DOHH2 (cell line): ENCODE results near the gene INPP4B.

Source experiments
- H3F3A ChIP-seq: fragments of 200-600 bp; sonication (generic), shearing (Covaris generic); 2 replicates; pipeline ENCODE4 v1.6.0; 2016; ENCODE audit warnings: antibody characterized with exemption, mild to moderate bottlenecking; ENCODE audit not compliant: control insufficient read depth, insufficient read depth
- H3K27ac ChIP-seq: fragments of 200-600 bp; sonication (generic); 2 replicates; pipeline ENCODE4 v1.5.1; 2014; ENCODE audit warnings: low read depth, mild to moderate bottlenecking, low read length, moderate library complexity
- H3K27me3 ChIP-seq: fragments of 200-600 bp; sonication (generic); 2 replicates; pipeline ENCODE4 v1.6.1; 2014; ENCODE audit warnings: mild to moderate bottlenecking, low read length, mixed read lengths; ENCODE audit not compliant: control insufficient read depth
- H3K36me3 ChIP-seq: fragments of 200-600 bp; sonication (generic); 2 replicates; pipeline ENCODE4 v1.6.1; 2014; ENCODE audit warnings: mild to moderate bottlenecking, low read length, moderate library complexity, mixed read lengths; ENCODE audit not compliant: control insufficient read depth
- H3K4me1 ChIP-seq: fragments of 200-600 bp; sonication (generic); 2 replicates; pipeline ENCODE4 v1.6.1; 2014; ENCODE audit warnings: mild to moderate bottlenecking, low read length, mixed read lengths; ENCODE audit not compliant: control insufficient read depth
- H3K4me2 ChIP-seq: fragments of 200-600 bp; sonication (generic); 2 replicates; pipeline ENCODE4 v1.6.0; 2014; ENCODE audit warnings: mild to moderate bottlenecking, low read length, moderate library complexity
- H3K4me3 ChIP-seq: fragments of 200-600 bp; sonication (generic); 2 replicates; pipeline ENCODE4 v1.5.1; 2014; ENCODE audit warnings: mild to moderate bottlenecking, low read length, mixed read lengths
- H3K79me2 ChIP-seq: fragments of 200-600 bp; sonication (generic); 2 replicates; pipeline ENCODE4 v1.6.1; 2014; ENCODE audit warnings: mild to moderate bottlenecking, low read length, mixed read lengths; ENCODE audit not compliant: control insufficient read depth
- H3K9me2 ChIP-seq: fragments of 200-600 bp; sonication (generic); replicated peaks from 2 replicates; pipeline ENCODE4 v1.6.1; 2014; ENCODE audit warnings: mild to moderate bottlenecking, low read length, mixed read lengths; ENCODE audit not compliant: control insufficient read depth
- H3K9me3 ChIP-seq: fragments of 200-600 bp; sonication (generic); 2 replicates; pipeline ENCODE4 v1.6.1; 2014; ENCODE audit warnings: antibody characterized with exemption, low read length, mixed read lengths; ENCODE audit not compliant: control insufficient read depth, insufficient read depth
- H4K20me1 ChIP-seq: fragments of 200-600 bp; sonication (generic); 2 replicates; pipeline ENCODE4 v1.6.0; 2014; ENCODE audit warnings: low read depth, mild to moderate bottlenecking, antibody characterized with exemption, low read length, moderate library complexity; ENCODE audit not compliant: control insufficient read depth, insufficient read depth
- CTCF ChIP-seq: fragments of 200-600 bp; sonication (generic); IDR thresholded peaks from one replicate; pipeline ENCODE4 v1.5.1; 2014; ENCODE audit warnings: antibody characterized with exemption, mild to moderate bottlenecking, low read depth, low read length; ENCODE audit not compliant: poor library complexity, severe bottlenecking
- EZH2phosphoT487 ChIP-seq: fragments of 200-600 bp; sonication (generic); IDR thresholded peaks from 2 replicates; pipeline ENCODE4 v1.6.1; 2017; ENCODE audit warnings: borderline replicate concordance, mild to moderate bottlenecking, antibody characterized with exemption, low read length, moderate library complexity, mixed read lengths

The INPP4B gene

DNA sequence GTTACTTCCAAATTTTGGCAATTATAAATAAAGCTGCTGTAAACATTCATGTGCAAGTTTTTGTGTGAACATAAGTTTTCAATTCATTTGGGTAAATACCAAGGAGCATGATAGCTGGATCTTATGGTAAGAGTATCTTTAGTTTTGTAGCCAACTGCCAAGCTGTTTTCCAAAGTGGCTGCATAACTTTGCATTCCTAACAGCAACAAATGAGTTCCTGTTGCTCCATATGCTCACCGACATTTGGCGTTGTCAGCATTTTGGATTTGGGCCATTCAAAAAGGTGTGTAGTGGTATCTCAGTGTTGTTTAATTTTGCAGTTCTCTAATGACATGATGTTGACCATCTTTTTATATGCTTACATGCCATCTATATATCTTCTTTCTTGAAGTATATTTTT lies 208.5 kb downstream of the INPP4B start:
- no peaks in the 10 kb centered on the region for H3F3A ChIP-seq
- no peaks in the 10 kb centered on the region for H3K36me3 ChIP-seq
- no peak overlapping the region for H3K4me3 ChIP-seq
- H3K9me3 ChIP-seq, result no peaks in the 10 kb centered on the region
- H3K79me2 ChIP-seq, result no peaks in the 10 kb centered on the region
- no peak overlapping the region for H3K27ac ChIP-seq
- H3K4me2 ChIP-seq, result no peak overlapping the region
- no peaks in the 10 kb centered on the region for H3K4me1 ChIP-seq
- no peaks in the 10 kb centered on the region for H3K27me3 ChIP-seq
- H3K9me2 ChIP-seq, result no peaks in the 10 kb centered on the region
- no peaks in the 10 kb centered on the region for H4K20me1 ChIP-seq
- no peak for TF ChIP-seq CTCF
- TF ChIP-seq EZH2phosphoT487, result no peak

DNA sequence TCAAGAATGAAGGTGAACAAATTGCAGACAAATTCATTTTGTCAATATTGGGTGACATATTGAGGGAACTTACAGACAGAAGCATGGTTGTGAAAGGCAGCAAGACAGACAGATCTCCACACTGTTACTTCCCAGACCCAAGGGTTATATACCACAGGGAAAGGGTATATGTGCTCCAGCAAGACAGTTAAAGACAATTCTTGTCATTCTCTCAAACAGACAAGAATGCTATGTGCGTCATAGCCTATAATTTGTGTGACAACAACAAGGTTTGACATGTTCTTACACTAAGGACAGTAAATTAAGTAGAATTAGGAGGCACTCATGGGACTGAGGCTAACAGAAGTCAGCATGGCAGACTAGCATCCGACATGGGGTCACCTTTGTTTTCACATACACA lies 214.3 kb downstream of the INPP4B start:
- H3K4me1 ChIP-seq, result no peaks in the 10 kb centered on the region
- no peaks in the 10 kb centered on the region for H4K20me1 ChIP-seq
- no peaks in the 10 kb centered on the region for H3K9me2 ChIP-seq
- H3K4me2 ChIP-seq, result no peak overlapping the region
- H3K27ac ChIP-seq, result no peak overlapping the region
- no peaks in the 10 kb centered on the region for H3K9me3 ChIP-seq
- no peaks in the 10 kb centered on the region for H3F3A ChIP-seq
- H3K4me3 ChIP-seq, result no peak overlapping the region
- TF ChIP-seq CTCF (no peak), EZH2phosphoT487 (no peak)
- no peaks in the 10 kb centered on the region for H3K36me3 ChIP-seq
- no peaks in the 10 kb centered on the region for H3K79me2 ChIP-seq
- no peaks in the 10 kb centered on the region for H3K27me3 ChIP-seq

DNA sequence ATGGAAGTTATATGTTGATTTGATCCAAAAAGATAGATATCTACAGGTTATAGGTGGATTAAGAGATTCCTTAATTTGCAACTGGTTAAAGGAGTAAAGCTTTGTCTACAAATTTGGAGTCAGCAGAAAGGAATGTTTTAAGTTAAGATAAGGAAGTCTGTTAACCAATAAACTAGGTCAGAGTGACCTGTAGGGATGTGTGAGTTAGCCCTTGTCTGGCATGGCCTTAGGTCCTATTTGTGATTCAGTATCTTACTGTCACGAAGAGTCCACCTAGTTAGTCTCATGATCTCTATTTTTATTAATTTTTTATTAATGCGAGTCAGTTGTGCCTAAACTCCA lies 230.8 kb downstream of the INPP4B start:
- no peak overlapping the region for H3K27ac ChIP-seq
- H4K20me1 ChIP-seq, result no peaks in the 10 kb centered on the region
- H3K36me3 ChIP-seq, result no peaks in the 10 kb centered on the region
- no peaks in the 10 kb centered on the region for H3K4me1 ChIP-seq
- H3K9me3 ChIP-seq, result no peaks in the 10 kb centered on the region
- H3K27me3 ChIP-seq, result no peaks in the 10 kb centered on the region
- no peak overlapping the region for H3K4me3 ChIP-seq
- TF ChIP-seq CTCF (no peak), EZH2phosphoT487 (no peak)
- no peaks in the 10 kb centered on the region for H3K9me2 ChIP-seq
- no peaks in the 10 kb centered on the region for H3K79me2 ChIP-seq
- no peaks in the 10 kb centered on the region for H3F3A ChIP-seq
- H3K4me2 ChIP-seq, result no peak overlapping the region

DNA sequence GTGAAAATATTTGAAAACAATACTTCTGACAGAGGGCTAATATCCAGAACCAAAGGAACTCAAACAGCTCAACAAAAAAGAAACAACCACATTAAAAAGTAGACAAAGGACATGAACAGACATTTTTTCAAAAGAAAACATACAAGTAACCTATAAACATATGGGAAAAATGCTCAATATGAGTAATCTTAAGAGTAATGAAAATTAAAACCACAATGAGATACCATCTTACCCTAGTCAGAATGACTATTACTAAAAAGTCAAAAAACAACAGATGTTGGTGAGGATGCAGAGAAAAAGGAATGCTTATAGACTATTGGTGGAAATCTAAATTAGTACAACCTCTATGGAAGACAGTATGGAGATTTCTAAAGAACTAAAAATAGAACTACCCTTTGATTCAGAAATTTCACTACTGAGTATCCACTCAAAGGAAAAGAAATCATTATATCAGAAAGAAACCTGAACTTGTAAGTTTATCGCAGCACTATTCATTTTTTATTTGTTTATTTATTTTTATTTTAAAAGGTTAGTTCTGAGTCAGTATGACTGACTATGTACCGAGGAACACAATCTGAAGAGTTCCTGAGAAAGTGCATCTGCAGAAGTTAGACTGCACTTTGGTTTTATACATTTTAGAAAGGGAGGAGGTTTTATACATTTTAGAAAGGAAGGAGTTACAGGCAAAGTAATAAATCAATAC lies 231.3 kb downstream of the INPP4B start:
- Histone ChIP-seq H4K20me1 (no peaks in the 10 kb centered on the region), H3K9me3 (no peaks in the 10 kb centered on the region), H3K9me2 (no peaks in the 10 kb centered on the region), H3K79me2 (no peaks in the 10 kb centered on the region), H3F3A (no peaks in the 10 kb centered on the region), H3K4me2 (no peak overlapping the region), H3K36me3 (no peaks in the 10 kb centered on the region), H3K27ac (no peak overlapping the region), H3K4me3 (no peak overlapping the region), H3K27me3 (no peaks in the 10 kb centered on the region), H3K4me1 (no peaks in the 10 kb centered on the region)
- no peak for TF ChIP-seq EZH2phosphoT487
- TF ChIP-seq CTCF, result no peak
